ENCODE results near the gene PTDSS2.

- TF ChIP-seq CTCF (IDR thresholded peaks at IDR 0.05) (no peak), POLR2A (IDR thresholded peaks at IDR 0.05) (no peak), EP300 (IDR thresholded peaks at IDR 0.05) (no peak), POLR2AphosphoS5 (IDR thresholded peaks at IDR 0.05) (no peak)
Measured at GRCh38 chr11:484616-485015, 34.5 kb downstream of the PTDSS2 start.

All from stomach (tissue), 4 donors.